K562 (cell line): ENCODE data around the gene GTSE1. TPM values are rescaled to one million over a fixed set of nuclear protein-coding genes. Genes with fewer than 3 reads are reported as not detected.

Experiments
- ATAC-seq: fragments of 200-7000 bp; cut with Tn5 transposase; 3 replicates; pipeline ENCODE4 v1.9.1; 2020; ENCODE audit warnings: moderate library complexity
- BruUV-seq: library from RNA; stranded (reverse); fragments of 400-500 nt; replicated peaks from 2 replicates; lab custom pipeline; 2021; lab: Mats Ljungman, UMichigan
- CTCF ChIA-PET: fragments of 300-600 bp; formaldehyde crosslinking; extraction: SDS; loops from one replicate; lab custom pipeline; 2021; ENCODE audit warnings: low intra/inter-chr PET ratio; lab: Yijun Ruan, JAX
- POLR2A ChIA-PET: fragments of 300-600, 350-650 bp; sonication (Branson Sonifier 250); formaldehyde crosslinking; extraction: SDS; loops from one replicate; lab custom pipeline; 2021; ENCODE audit warnings: antibody characterized with exemption, inconsistent platforms; lab: Yijun Ruan, JAX
- DNase-seq, 4 experiments: peaks; one replicate each; pipeline versions ENCODE4 v3.0.0 to v3.0.0-alpha.2; 2011 to 2018; ENCODE audit warnings: low spot score in 3 of 4, mixed read lengths in 3 of 4; ENCODE audit errors: extremely low read depth in 1 of 4
- FAIRE-seq: peaks from 2 replicates; lab custom pipeline; 2011; peaks lifted over from hg19 to GRCh38; lab: Jason Lieb, UNC
- H2AFZ ChIP-seq: 2 replicates; pipeline ENCODE4 v1.6.0; 2011; ENCODE audit warnings: low read depth, low read length, control low read depth, inconsistent platforms
- H3K27ac ChIP-seq: fragments of 200-600 bp; 3 replicates; pipeline ENCODE4 v1.8.0; 2011; ENCODE audit warnings: low read depth, mild to moderate bottlenecking, control low read depth, inconsistent platforms, low read length, moderate library complexity, mixed read lengths; ENCODE audit errors: extremely low read depth
- H3K27me3 ChIP-seq, 2 experiments: fragments of 300-600 bp in 1 of 2; 2 replicates in 1 of 2; 3 replicates in 1 of 2; pipeline versions ENCODE4 v1.6.0 to v1.8.0; 2011; ENCODE audit warnings: inconsistent platforms in 2 of 2, low read length in 2 of 2, mild to moderate bottlenecking in 1 of 2, mixed read lengths in 1 of 2, moderate library complexity in 1 of 2; ENCODE audit not compliant: control insufficient read depth in 2 of 2, insufficient read depth in 2 of 2
- H3K36me3 ChIP-seq: fragments of 300-600 bp; 3 replicates; pipeline ENCODE4 v1.8.0; 2011; ENCODE audit warnings: mild to moderate bottlenecking, low read length, inconsistent platforms; ENCODE audit not compliant: control insufficient read depth, insufficient read depth
- H3K4me1 ChIP-seq, 2 experiments: fragments of 200-600 bp in 1 of 2; replicated peaks in 1 of 2; 2 replicates in 1 of 2; 3 replicates in 1 of 2; pipeline versions ENCODE4 v1.5.1 to v1.8.0; 2011; ENCODE audit warnings: inconsistent platforms in 2 of 2, low read length in 2 of 2, mild to moderate bottlenecking in 1 of 2, mixed read lengths in 1 of 2, moderate library complexity in 1 of 2; ENCODE audit not compliant: control insufficient read depth in 2 of 2, insufficient read depth in 2 of 2
- H3K4me2 ChIP-seq: 2 replicates; pipeline ENCODE4 v1.6.1; 2011; ENCODE audit warnings: low read length, control low read depth, inconsistent platforms, mixed read lengths; ENCODE audit not compliant: insufficient read depth
- H3K4me3 ChIP-seq: fragments of 200-600 bp; sonication (generic), shearing (Covaris generic); 2 replicates; pipeline ENCODE4 v1.5.1; 2016; ENCODE audit warnings: control low read depth, inconsistent platforms
- H3K79me2 ChIP-seq: fragments of 200-600 bp; 3 replicates; pipeline ENCODE4 v1.8.0; 2011; ENCODE audit warnings: low read length, inconsistent platforms; ENCODE audit not compliant: control insufficient read depth, insufficient read depth
- H3K9ac ChIP-seq, 2 experiments: 2 replicates each; pipeline versions ENCODE4 v1.6.0 to v1.6.1; 2011; ENCODE audit warnings: low read depth in 2 of 2, low read length in 2 of 2, control low read depth in 1 of 2, inconsistent platforms in 1 of 2, mild to moderate bottlenecking in 1 of 2, mixed read lengths in 1 of 2; ENCODE audit not compliant: insufficient read depth in 1 of 2
- H3K9me1 ChIP-seq: one replicate; pipeline ENCODE4 v1.6.0; 2011; ENCODE audit warnings: inconsistent platforms, mild to moderate bottlenecking, low read length, moderate library complexity; ENCODE audit not compliant: control insufficient read depth, insufficient read depth
- H3K9me3 ChIP-seq: replicated peaks from 2 replicates; pipeline ENCODE4 v1.5.1; 2011; ENCODE audit warnings: low read depth, low read length, inconsistent platforms; ENCODE audit not compliant: control insufficient read depth, insufficient read depth
- H4K20me1 ChIP-seq: replicated peaks from 2 replicates; pipeline ENCODE4 v1.6.1; 2011; ENCODE audit warnings: low read length, inconsistent platforms, mixed read lengths; ENCODE audit not compliant: control insufficient read depth, insufficient read depth
- BMI1 ChIP-seq: fragments of 150-350 bp; IDR thresholded peaks from 2 replicates; pipeline ENCODE4 v1.6.1; 2014; ENCODE audit warnings: low read length
- DEAF1 ChIP-seq: fragments of 450-650 bp; formaldehyde crosslinking; IDR thresholded peaks from 2 replicates; pipeline ENCODE4 v1.4.0; 2020; ENCODE audit warnings: mild to moderate bottlenecking, moderate library complexity
- ILK ChIP-seq: fragments of 450-650 bp; IDR thresholded peaks from 2 replicates; pipeline ENCODE4 v1.6.1; 2016; ENCODE audit warnings: missing genetic modification characterization, low read depth, mild to moderate bottlenecking, missing compliant biosample characterization, moderate library complexity, borderline replicate concordance
- MBD2 ChIP-seq: sonication (generic); IDR thresholded peaks from 2 replicates; pipeline ENCODE4 v1.6.1; 2016; ENCODE audit warnings: low read depth, borderline replicate concordance
- NR2C1 ChIP-seq, 2 experiments: fragments of 450-650 bp; IDR thresholded peaks; 2 replicates each; pipeline ENCODE4 v1.6.1; 2017; ENCODE audit warnings: mild to moderate bottlenecking in 2 of 2, antibody characterized with exemption in 1 of 2, inconsistent platforms in 1 of 2, missing compliant biosample characterization in 1 of 2, missing genetic modification characterization in 1 of 2
- RBFOX2 ChIP-seq: fragments of 200-400 bp; formaldehyde crosslinking; IDR thresholded peaks from 2 replicates; pipeline ENCODE4 v1.6.1; 2017; ENCODE audit warnings: low read depth, mild to moderate bottlenecking, low read length, moderate library complexity
- RERE ChIP-seq: sonication (generic); formaldehyde crosslinking; IDR thresholded peaks from 2 replicates; pipeline ENCODE4 v1.8.0; 2023; ENCODE audit warnings: missing genetic modification reagents, mild to moderate bottlenecking, borderline replicate concordance
- WGBS: fragments of 100-300 bp; shearing (Covaris generic); methylation state at CpG from one replicate; pipeline ENCODE4 v1.1.6; 2016; ENCODE audit warnings: low coverage, mixed read lengths; ENCODE audit not compliant: insufficient coverage; ENCODE audit errors: missing lambda C conversion rate; 5-methylcytosine and 5-hydroxymethylcytosine counted together
- in situ Hi-C: fragments of 300-500 bp; cut with MboI; formaldehyde crosslinking; loops from 4 replicates; pipeline ENCODE4 v1.15.0; 2018; ENCODE audit warnings: inconsistent platforms, mixed read lengths
- intact Hi-C: fragments of 100-400 bp; cut with micrococcal nuclease; formaldehyde crosslinking; loops from 2 replicates; pipeline ENCODE4 v1.14.2; 2022
- polyA plus RNA-seq, 8 experiments: library from polyadenylated mRNA; depleted of rRNA in 4 of 8; stranded (reverse) in 5 of 8; unstranded in 3 of 8; fragments of >200 nt; fragmentation: Nextera tagmentation in 2 of 8; fragmentation: Illumina TruSeq in 1 of 8; extraction: Ambion mirVana in 2 of 8; extraction: Trizol in 1 of 8; gene quantifications; 2 replicates each; pipeline versions ENCODE4 v1.2.1 to v1.2.3, GENCODE V29; 2011 to 2014; ENCODE audit warnings: inconsistent platforms in 1 of 8, missing spikeins in 1 of 8
- total RNA-seq, 7 experiments: library from RNA; depleted of rRNA in 6 of 7; stranded (reverse); fragments of >200 nt in 6 of 7; fragmentation: Illumina TruSeq in 2 of 7; extraction: Trizol in 2 of 7; gene quantifications; 2 replicates each; pipeline versions ENCODE4 v1.2.1 to v1.2.3, GENCODE V29; 2011 to 2021; ENCODE audit warnings: low replicate concordance in 1 of 7

Gene GTSE1
- total and polyA plus RNA-seq, 9 of the 15 experiments (the other 6 are each of a cell fraction or from before 2014, with no cell fraction given) = 2.5 to 22.5 (median 12.9) TPM

- Histone ChIP-seq H3K9me1 (no peaks in the 10 kb centered on the region), H3K27me3 (no peaks in the 10 kb centered on the region), H3K27ac (no peak overlapping the region), H3K9ac (no peak overlapping the region), H4K20me1 (no peaks in the 10 kb centered on the region), H2AFZ (no peak overlapping the region), H3K9me3 (no peaks in the 10 kb centered on the region), H3K79me2 (no peaks in the 10 kb centered on the region), H3K4me3 (no peak overlapping the region), H3K36me3 (peaks cover 82% of the 10 kb centered on the region), H3K4me1 (no peaks in the 10 kb centered on the region; a peak in 2 of 5 replicates), H3K4me2 (no peak overlapping the region)
- DNase-seq (no peak), ATAC-seq (no peak), FAIRE-seq (no peak)
- intact Hi-C loops (no loop called here), in situ Hi-C loops (no loop called here)
- WGBS = 98% methylated on average over 6 of the region's 12 CpGs
- ChIA-PET POLR2A (interaction anchor here (0.6 to 4.3 kb wide), 3 partner anchors 11 to 31 kb away, joined by 3 to 28 read pairs (median 3); partner anchors contain the start of gene TTC38), CTCF (no interaction called here)
- TF ChIP-seq NR2C1 (IDR thresholded peaks at IDR 0.05) (no peak), NR2C1 (tag; IDR thresholded peaks at IDR 0.05) (no peak), DEAF1 (no peak), ILK (no peak), RERE (no peak), RBFOX2 (0 out of 2 replicates have a peak, but pooled peaks have one; percentile 3), BMI1 (no peak), MBD2 (no peak)
- no TSS peak for BruUV-seq
Observed at GRCh38 chr22:46280063-46280817, 16.4 kb upstream of the GTSE1 start.
